ENCODE data around the gene PCCA. TPM values are rescaled to one million over a fixed set of nuclear protein-coding genes. Genes with fewer than 3 reads are reported as not detected.

Gene PCCA
- total RNA-seq, 1 donor from 2014 or later: 24.4 TPM

DNA sequence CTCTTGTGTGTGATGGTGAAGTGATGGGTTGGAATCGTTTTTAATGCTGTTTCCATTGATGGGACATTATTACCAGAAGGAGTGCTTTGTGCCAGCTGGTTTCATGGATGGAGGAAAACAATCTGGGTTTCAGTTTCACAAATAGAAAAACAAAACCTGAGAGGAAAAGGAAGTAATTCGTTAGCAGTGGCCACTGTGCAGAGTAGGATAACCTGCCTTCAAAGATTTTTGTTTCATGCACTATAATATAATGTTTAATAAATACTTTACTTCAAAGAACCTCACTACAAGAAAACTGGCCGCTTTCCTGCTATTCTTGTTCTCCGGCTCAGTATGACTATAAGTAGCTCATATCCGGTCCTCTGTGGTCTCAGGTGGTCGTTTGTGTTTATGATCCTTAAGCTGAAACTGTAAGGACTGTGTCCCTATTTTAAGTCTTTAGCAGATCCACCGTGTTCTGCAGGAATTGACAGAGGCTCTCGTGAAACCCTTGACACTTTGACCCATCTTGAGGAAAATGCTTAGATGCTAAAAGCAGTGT lies 395.0 kb downstream of the PCCA start:
- DNase-seq (ENCODE audit: extremely low read depth, low read depth, low spot score): no peak

DNA sequence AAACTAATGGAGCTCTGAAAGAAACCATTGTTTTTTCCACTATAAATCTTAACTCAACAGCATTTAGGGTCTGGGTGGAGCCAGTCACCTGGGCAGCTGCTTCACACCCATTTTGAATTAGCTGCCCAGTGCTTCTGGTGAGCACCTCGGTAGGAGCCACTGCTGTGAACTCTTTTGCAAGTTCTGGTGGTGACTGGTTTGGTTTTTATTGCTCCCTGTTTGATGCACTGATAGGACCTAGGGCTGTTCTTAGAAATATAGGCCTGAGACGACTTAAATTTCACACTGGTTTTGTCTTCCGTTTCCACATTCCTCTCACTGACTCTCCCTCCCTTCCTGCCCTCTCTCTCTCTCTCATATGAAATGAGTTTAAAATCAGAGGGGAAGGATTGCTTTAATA lies 395.8 kb downstream of the PCCA start:
- DNase-seq (ENCODE audit: extremely low read depth, low read depth, low spot score): no peak

GRCh38 chr13:100485265-100485664 lies 396.4 kb downstream of the PCCA start:
- DNase-seq (ENCODE audit: extremely low read depth, low read depth, low spot score): no peak

DNA sequence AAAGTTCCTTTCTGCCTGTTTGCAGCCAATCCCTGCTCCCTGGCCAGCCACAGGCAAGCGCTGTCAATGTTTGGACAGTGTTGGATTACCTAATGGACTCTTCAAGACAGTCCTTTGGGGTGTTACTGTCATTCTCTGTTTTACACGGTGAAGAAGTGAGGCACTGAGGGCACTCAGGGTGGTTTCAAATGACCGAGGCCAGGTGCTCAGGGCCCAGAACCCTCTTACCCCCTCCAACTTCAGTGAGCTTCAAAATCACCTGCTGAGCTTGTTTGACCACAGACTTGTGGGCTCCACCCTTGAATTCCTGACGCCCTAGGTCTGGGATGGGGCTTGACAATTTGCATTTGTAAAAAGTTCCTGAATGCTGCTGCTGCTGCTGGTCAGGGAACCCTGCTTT lies 401.8 kb downstream of the PCCA start:
- no peak for DNase-seq (ENCODE audit: extremely low read depth, low read depth, low spot score)

- DNase-seq (ENCODE audit: extremely low read depth, low read depth, low spot score): peak; percentile 39
Measured at GRCh38 chr13:100491164-100491842, 402.4 kb downstream of the PCCA start.

DNA sequence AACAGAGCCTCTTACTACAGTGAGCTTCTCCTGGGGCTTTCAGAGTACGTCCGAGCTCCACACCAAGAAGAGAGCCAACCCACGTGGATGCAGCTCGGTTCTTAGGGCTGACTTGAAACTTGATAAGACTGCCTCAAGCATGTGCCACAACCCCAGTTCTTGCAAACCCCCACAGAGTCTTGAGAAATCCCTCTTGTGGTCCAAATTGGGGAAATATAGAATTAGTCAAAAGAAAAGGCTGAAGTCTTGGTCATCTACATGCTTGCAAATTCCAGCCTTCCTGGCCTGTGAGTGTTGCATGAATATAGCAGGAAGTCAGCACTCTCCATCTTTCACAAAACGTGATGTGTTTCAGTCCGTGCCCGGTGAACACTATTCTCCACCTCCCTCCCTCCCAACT lies 404.5 kb downstream of the PCCA start:
- no peak for DNase-seq (ENCODE audit: extremely low read depth, low read depth, low spot score)

DNA sequence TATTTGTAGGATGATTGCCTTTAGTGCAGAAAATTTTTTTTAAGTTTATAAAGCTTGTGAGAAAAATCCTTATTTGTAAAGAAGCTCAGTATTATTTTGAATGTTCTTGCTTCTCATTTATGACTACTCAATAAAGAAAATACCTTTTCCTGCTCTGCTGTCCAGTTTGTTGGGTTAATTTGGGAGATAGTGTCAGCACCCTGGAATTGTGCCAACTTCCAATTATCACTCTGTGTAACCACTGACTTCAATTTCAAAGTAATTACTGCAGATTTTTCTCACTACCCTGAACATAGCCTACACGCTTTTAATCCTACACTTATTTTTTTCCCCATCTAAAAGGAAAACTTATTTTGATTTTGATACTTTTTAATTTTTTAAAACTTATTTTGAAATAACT lies 406.6 kb downstream of the PCCA start:
- DNase-seq (ENCODE audit: extremely low read depth, low read depth, low spot score): no peak

- DNase-seq (ENCODE audit: extremely low read depth, low read depth, low spot score): no peak
Measured at GRCh38 chr13:100497389-100497788, 408.5 kb downstream of the PCCA start.

- DNase-seq (ENCODE audit: extremely low read depth, low read depth, low spot score): no peak
Measured at GRCh38 chr13:100502446-100502845, 413.6 kb downstream of the PCCA start.

GRCh38 chr13:100503622-100504021 lies 414.7 kb downstream of the PCCA start:
- no peak for DNase-seq (ENCODE audit: extremely low read depth, low read depth, low spot score)

GRCh38 chr13:100506154-100506553 lies 417.3 kb downstream of the PCCA start:
- no peak for DNase-seq (ENCODE audit: extremely low read depth, low read depth, low spot score)

GRCh38 chr13:100506600-100507422 lies 417.9 kb downstream of the PCCA start:
- DNase-seq (ENCODE audit: extremely low read depth, low read depth, low spot score): no peak

- no peak for DNase-seq (ENCODE audit: extremely low read depth, low read depth, low spot score)
Measured at GRCh38 chr13:100508455-100508854, 419.6 kb downstream of the PCCA start.

DNA sequence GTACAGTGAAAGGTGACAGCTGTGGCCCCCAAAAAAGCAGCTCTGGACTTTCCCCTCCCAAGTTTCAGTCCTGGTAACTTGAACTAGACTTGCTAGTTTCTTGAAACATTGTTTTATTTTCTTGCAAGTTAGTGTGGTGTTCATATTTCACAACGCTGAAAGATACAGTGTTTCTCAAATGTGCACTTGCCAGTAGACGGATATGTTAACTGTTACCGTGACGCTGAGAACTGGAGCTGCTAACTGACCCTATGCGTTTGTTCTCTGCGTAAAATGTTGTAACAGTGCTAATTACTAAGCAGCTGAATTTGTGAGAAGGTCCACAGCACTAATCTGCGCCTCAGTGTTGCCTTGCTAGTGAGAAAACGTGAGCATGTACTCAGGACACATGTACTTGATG lies 420.1 kb downstream of the PCCA start:
- DNase-seq (ENCODE audit: extremely low read depth, low read depth, low spot score): no peak

DNA sequence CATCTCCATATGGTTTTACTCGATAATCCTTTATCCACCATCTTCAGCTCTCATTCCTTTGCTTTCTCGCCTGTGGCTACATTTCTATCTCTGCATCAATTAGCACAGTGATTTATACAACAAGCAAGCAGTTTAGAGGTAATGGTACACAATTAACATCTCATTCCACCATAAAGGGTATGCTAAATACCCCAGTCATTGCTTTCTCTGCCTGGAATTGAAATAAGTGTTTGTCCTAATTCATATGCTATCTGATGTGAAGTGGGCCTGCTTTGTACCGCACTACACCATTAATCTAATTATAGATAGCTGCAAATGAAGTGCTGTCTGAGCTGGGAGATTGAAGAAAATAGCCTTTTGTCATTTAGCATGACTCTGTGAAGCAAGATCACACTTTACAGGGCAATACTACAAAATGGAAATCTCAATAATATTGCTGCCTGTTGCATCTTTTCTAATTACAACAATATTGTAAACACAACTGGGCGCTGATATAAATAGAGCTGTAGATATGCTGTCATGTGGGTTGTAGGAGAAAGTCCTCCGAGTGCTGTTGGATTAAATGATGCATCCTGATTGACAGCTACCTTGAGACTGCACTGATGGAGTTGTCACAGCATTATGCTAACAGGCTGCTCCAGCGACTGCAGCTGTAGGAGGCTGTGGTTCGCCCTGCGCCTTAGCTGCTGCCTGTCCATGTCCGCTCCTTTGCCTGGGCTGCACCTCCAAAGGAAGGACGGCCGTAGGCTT lies 421.5 kb downstream of the PCCA start:
- DNase-seq (ENCODE audit: extremely low read depth, low read depth, low spot score): no peak

DNA sequence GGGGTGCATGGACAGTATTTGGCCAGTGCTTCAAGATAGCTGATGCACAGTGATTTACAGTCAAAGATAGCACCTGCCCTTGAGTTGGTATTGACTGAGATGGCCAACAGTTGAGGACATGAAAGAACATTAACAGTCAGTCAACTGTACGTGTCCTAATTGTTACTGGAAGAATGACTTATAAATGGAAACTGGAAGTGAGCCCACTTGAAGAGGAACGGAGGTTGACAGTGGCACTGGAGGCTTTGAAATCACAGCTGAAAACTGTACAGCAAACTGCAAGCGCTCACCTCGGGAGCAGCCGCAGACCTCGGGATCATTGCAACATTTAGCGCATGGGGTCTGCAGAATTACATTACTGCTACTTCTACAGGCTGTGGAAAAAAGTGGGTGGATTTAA lies 422.6 kb downstream of the PCCA start:
- no peak for DNase-seq (ENCODE audit: extremely low read depth, low read depth, low spot score)

GRCh38 chr13:100512422-100512821 lies 423.5 kb downstream of the PCCA start:
- DNase-seq (ENCODE audit: extremely low read depth, low read depth, low spot score): no peak

DNA sequence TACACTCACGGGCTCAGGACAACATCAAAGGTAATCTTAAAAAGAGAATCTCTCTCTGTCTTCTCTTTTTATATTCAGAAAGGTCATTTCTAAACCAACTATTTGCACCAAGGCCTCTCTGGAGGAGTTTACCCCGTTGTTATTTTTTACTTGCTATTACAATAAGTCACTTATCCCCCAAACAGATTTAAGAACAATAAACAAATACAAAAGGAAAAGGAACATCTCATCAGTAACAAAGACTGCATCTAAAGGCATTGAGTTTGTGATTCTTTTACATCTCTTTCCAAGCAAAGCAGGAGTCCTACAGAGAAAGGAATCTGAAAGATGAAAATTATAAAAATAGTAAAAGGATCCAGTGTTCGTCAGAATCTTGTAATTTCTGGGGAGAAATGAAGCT lies 424.3 kb downstream of the PCCA start:
- DNase-seq (ENCODE audit: extremely low read depth, low read depth, low spot score): no peak

DNA sequence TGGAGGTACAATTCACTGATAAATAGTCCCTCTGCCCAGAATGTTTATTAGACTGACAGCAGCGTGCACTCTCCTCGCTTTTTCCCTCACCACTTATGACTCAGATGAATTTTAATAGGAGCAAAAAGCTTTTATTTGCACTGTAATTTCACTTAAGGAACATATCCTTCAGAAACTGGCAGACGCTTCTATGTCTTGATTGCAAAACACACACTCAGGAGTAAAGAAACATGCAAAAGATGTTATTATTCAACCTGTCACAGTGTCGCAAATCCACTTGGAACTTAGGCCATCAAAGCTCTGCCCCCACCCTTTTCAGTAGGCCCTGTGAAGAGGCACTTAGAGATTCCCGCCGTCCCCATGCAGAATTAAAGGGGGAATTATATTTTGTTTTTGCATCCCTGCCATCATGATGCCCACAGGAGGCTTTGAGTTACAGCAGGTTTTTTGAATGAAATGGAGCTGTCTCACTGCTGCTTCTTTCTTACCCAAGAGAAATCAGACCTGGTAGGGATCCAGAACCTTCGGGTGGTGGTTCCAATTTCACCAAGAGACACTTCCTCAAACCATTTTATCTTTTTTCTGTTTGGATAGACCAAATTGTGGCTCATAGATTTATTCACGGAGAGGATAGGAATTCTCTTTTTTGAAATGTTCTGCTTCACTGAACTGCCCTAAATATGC lies 425.2 kb downstream of the PCCA start:
- no peak for DNase-seq (ENCODE audit: extremely low read depth, low read depth, low spot score)

- DNase-seq (ENCODE audit: extremely low read depth, low read depth, low spot score): no peak
Measured at GRCh38 chr13:100514788-100515409, 426.0 kb downstream of the PCCA start.
